ENCODE results near the gene CHST10.

DNA sequence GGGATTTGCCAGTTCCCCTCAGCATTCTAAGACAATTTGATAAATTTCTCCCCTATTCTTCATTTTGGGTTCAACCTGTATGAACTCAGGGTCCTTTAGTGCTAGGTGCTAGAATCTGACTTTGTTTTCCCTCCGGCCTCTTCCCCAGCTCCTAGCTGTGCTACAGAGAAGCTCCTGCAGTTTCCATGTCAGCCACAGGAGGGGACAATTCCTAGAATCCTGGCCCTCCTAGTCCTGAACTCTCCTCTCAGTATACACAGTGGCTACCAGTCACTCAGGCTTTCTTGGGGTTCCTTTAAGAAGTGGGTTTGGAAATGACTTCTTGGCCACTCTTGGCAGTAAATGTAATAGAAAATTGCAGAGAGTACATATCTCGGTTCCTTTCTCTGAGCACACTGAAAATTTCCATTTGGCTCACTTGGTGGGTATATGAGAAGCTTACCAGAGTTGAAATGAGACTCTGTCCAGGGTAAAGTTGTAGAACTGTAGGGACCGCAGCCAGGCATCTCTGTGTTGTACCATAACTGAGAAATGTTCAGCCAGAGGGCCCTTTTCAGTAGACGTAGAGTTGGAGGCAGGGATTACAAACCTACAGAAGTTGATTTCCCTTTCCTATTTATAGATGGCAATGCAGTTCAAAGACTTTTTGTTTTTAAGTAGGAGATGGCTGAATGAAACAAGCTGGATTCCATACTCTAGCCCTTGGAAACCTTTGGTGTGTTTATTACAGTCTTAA is 5.0 kb upstream of the CHST10 start:
- no peak for TF ChIP-seq POLR2A (IDR thresholded peaks at IDR 0.05)
- TF ChIP-seq, protein P1, sequence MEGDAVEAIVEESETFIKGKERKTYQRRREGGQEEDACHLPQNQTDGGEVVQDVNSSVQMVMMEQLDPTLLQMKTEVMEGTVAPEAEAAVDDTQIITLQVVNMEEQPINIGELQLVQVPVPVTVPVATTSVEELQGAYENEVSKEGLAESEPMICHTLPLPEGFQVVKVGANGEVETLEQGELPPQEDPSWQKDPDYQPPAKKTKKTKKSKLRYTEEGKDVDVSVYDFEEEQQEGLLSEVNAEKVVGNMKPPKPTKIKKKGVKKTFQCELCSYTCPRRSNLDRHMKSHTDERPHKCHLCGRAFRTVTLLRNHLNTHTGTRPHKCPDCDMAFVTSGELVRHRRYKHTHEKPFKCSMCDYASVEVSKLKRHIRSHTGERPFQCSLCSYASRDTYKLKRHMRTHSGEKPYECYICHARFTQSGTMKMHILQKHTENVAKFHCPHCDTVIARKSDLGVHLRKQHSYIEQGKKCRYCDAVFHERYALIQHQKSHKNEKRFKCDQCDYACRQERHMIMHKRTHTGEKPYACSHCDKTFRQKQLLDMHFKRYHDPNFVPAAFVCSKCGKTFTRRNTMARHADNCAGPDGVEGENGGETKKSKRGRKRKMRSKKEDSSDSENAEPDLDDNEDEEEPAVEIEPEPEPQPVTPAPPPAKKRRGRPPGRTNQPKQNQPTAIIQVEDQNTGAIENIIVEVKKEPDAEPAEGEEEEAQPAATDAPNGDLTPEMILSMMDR (IDR thresholded peaks at IDR 0.05): peak in 11 of 12 donors; percentile 24 to 59 (median 38)

Data from heart left ventricle (tissue), 13 donors.